Transverse colon (tissue), 4 donors: ENCODE data around the gene SPATA16.

ENCODE experiments used
- EP300 ChIP-seq: sonication (generic); formaldehyde crosslinking; IDR thresholded peaks from one replicate; pipeline ENCODE4 v1.6.1; 2017; ENCODE audit warnings: antibody characterized with exemption, low read depth
- POLR2AphosphoS5 ChIP-seq, 3 donors: sonication (generic); formaldehyde crosslinking; IDR thresholded peaks; one replicate each; pipeline ENCODE4 v1.6.1; 2016; ENCODE audit warnings: antibody characterized with exemption in 3 of 3
- TF ChIP-seq, protein P1 (sequence below), 5 experiments: fragments of 200-600 bp in 3 of 5; fragments of 450-650 bp in 2 of 5; sonication (generic) in 3 of 5; IDR thresholded peaks; 1 replicate in 2 of 5; 2 replicates in 3 of 5; pipeline ENCODE4 v1.5.1; 2016 to 2017; ENCODE audit warnings: antibody characterized with exemption in 5 of 5, inconsistent platforms in 3 of 5, mild to moderate bottlenecking in 2 of 5, moderate library complexity in 1 of 5

DNA sequence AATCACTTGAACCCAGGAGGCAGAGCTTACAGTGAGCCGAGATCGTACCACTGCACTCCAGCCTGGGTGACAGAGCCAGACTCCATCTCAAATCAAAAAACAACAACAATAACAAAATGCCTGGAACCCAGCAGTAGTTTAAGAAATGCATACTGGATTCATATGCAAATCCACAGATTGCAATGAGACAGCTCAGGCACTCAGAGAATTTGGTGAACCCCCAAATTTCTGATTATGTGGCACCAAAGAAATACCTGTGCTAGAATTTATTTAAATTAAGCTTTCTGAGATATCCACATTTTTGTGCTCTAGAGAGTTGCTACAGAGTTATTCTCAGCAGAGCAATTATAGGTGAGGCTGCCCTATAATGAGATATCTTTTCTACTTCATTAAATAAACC is 29.7 kb downstream of the SPATA16 start:
- TF ChIP-seq POLR2AphosphoS5 (IDR thresholded peaks at IDR 0.05) (no peak), EP300 (no peak)
- TF ChIP-seq, protein P1, sequence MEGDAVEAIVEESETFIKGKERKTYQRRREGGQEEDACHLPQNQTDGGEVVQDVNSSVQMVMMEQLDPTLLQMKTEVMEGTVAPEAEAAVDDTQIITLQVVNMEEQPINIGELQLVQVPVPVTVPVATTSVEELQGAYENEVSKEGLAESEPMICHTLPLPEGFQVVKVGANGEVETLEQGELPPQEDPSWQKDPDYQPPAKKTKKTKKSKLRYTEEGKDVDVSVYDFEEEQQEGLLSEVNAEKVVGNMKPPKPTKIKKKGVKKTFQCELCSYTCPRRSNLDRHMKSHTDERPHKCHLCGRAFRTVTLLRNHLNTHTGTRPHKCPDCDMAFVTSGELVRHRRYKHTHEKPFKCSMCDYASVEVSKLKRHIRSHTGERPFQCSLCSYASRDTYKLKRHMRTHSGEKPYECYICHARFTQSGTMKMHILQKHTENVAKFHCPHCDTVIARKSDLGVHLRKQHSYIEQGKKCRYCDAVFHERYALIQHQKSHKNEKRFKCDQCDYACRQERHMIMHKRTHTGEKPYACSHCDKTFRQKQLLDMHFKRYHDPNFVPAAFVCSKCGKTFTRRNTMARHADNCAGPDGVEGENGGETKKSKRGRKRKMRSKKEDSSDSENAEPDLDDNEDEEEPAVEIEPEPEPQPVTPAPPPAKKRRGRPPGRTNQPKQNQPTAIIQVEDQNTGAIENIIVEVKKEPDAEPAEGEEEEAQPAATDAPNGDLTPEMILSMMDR (IDR thresholded peaks at IDR 0.05): no peak
